Left colon (tissue), 2 donors: ENCODE data around the gene MUCL1. TPM values are rescaled to one million over a fixed set of nuclear protein-coding genes. Genes with fewer than 3 reads are reported as not detected.
"Not testable (repeated sequence)": the region's sequence is repeated elsewhere in the genome, so short reads cannot be mapped to it uniquely, and the experiment has no call there.

Experiments used
- ATAC-seq: fragments of 200-7000 bp; cut with Tn5 transposase; one replicate; pipeline ENCODE4 v1.9.1; 2020; ENCODE audit warnings: mild to moderate bottlenecking, moderate library complexity
- DNase-seq, 2 donors: peaks; one replicate each; pipeline ENCODE4 v3.0.0-alpha.2; 2020
- intact Hi-C, 2 donors: fragments of 100-400 bp; cut with DNase I in 1 of 2; cut with micrococcal nuclease in 1 of 2; formaldehyde crosslinking; loops; one replicate each; pipeline versions ENCODE4 v1.11.2 to v1.14.0; 2022; cut with DNase I, micrococcal nuclease
- total RNA-seq, 2 donors: library from RNA; stranded (reverse); fragmentation: NEBNext Ultra II Directional; extraction: Animal tissue kit (Norgen Biotek cat#: 25700); gene quantifications; one replicate each; pipeline ENCODE4 v1.2.1, GENCODE V29; 2021
- donor health status: DM: no; HTN: no; CAD: no.
- donor health status: DM: yes; HTN: yes; CAD: no.

MUCL1 gene
- total RNA-seq, 2 donors from 2014 or later: not detected

GRCh38 chr12:54882597-54882996 lies 28.3 kb downstream of the MUCL1 start:
- DNase-seq, ATAC-seq, intact Hi-C loops: not testable (repeated sequence)

DNA sequence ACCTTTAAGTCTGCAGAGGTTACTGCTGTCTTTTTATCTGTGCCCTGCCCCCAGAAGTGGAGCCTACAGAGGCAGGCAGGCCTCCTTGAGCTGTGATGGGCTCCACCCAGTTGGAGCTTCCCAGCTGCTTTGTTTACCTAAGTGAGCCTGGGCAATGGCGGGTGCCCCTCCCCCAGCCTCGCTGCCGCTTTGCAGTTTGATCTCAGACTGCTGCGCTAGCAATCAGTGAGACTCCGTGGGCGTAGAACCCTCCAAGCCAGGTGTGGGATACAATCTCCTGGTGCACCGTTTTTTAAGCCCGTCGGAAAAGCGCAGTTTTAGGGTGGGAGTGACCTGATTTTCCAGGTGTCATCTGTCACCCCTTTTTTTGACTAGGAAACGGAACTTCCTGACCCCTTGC lies 34.1 kb downstream of the MUCL1 start:
- ATAC-seq, intact Hi-C loops: not testable (repeated sequence)
- DNase-seq: peak; percentile 45 to 63

GRCh38 chr12:54890339-54890738 lies 36.0 kb downstream of the MUCL1 start:
- ATAC-seq: no peak
- intact Hi-C loops: no loop called here
- no peak for DNase-seq

DNA sequence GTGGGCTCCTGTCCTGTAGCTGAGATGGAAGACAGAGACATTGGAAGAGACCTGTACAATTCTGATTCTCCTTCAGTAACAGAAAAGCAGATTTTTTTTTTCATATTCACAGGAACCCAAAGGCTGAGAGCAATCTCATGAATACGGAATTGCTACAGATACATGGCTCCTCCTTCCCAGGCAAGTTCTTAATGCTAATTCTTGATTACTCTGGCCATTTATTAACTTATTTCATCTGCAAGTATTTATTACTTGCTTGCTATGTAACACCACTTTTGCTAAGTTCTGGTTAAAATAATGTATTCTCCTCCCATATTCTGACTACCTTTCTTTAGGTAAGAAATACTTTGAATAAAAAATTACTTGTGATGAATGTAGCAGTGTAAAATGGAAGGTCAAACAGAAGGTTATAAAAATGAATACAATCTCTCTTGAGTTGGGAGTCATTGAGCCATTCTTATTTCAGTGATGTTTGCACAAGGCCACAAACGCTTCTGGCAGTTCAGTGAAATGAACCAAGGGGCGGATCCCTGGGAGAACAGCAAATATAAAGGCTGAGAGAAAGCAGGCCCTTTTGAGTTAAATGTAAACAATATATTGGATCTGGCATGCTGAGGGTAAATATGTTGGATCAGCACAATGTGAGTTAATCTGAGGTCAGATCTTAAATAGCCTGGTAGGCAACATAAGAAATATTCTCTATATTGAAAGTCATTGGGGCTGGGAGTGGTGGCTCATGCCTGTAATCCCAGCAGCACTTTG lies 37.6 kb downstream of the MUCL1 start:
- DNase-seq (peak; percentile 27 to 48), ATAC-seq (peak; percentile 98)
- intact Hi-C loops: no loop called here

Other genes with a start within 250 kb of the MUCL1 start
- gene LACRT, start 219.6 kb upstream of the MUCL1 start, total RNA-seq: not detected
- gene DCD, start 206.2 kb upstream of the MUCL1 start, total RNA-seq: not detected
- gene TESPA1, start 130.2 kb downstream of the MUCL1 start, total RNA-seq: 1 to 10 TPM in 1 of 2 donors, under 1 TPM in 1; 0.55 to 1.8 TPM
- not detected for gene NEUROD4, start 165.5 kb downstream of the MUCL1 start, total RNA-seq